Fibroblast of skin of left biceps (primary cell): ENCODE measurements around the gene MTURN.

Experiments
- DNase-seq, 2 experiments: peaks; one replicate each; pipeline ENCODE4 v3.0.0-alpha.2; 2013; ENCODE audit warnings: low read depth in 2 of 2

MTURN gene

GRCh38 chr7:30206942-30207341 lies 72.2 kb downstream of the MTURN start:
- no peak for DNase-seq

- DNase-seq: no peak
Measured at GRCh38 chr7:30207376-30207775, 72.6 kb downstream of the MTURN start.

- no peak for DNase-seq
Measured at GRCh38 chr7:30209951-30210350, 75.2 kb downstream of the MTURN start.
